Fibroblast of skin of scalp (primary cell): ENCODE data around the gene TUBB3.
"Not testable (repeated sequence)": the region's sequence is repeated elsewhere in the genome, so short reads cannot be mapped to it uniquely, and the experiment has no call there.

Source experiments
- DNase-seq: peaks from one replicate; pipeline ENCODE4 v3.0.0-alpha.2; 2013

TUBB3 gene

GRCh38 chr16:89968074-89968473 lies 44.9 kb downstream of the TUBB3 start:
- DNase-seq, result not testable (repeated sequence)

GRCh38 chr16:89969741-89970410 lies 46.7 kb downstream of the TUBB3 start:
- DNase-seq, result no peak

DNA sequence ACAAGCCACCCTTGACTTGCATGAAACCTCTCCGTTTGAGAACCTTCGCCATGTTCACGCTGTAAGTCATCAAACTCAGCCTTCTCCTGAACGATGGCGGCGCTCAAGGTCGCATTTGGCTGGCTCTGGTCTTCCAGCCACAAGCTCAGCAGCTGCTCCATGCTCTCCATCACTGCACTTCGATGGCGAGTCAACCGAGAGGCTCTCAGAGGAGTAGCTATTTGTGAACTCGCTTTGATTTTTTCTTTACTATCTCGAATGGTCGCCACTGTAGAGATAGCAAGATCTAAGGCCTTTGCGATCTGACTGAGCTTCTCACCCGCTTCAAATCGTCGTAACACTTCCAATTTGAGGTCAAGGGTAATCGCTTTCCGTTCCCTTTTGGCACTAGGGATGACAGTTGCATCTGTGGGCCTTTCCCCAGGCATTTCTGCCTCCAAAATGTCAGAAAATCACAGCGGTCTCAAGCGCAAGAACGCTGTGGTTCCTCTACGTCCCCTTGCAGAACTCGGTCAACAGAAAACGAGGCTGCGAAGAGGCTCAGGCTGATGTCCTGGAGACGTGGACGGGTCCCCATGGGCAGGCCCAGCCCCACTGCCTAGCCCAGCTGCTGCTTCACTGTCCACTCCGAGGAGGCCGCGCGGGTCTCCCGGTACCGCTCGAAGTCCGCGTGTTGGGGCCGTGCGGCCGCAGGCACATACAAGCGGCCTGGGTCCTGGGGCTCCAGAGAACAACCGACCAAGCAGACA lies 48.5 kb downstream of the TUBB3 start:
- peak; percentile 10 for DNase-seq

DNA sequence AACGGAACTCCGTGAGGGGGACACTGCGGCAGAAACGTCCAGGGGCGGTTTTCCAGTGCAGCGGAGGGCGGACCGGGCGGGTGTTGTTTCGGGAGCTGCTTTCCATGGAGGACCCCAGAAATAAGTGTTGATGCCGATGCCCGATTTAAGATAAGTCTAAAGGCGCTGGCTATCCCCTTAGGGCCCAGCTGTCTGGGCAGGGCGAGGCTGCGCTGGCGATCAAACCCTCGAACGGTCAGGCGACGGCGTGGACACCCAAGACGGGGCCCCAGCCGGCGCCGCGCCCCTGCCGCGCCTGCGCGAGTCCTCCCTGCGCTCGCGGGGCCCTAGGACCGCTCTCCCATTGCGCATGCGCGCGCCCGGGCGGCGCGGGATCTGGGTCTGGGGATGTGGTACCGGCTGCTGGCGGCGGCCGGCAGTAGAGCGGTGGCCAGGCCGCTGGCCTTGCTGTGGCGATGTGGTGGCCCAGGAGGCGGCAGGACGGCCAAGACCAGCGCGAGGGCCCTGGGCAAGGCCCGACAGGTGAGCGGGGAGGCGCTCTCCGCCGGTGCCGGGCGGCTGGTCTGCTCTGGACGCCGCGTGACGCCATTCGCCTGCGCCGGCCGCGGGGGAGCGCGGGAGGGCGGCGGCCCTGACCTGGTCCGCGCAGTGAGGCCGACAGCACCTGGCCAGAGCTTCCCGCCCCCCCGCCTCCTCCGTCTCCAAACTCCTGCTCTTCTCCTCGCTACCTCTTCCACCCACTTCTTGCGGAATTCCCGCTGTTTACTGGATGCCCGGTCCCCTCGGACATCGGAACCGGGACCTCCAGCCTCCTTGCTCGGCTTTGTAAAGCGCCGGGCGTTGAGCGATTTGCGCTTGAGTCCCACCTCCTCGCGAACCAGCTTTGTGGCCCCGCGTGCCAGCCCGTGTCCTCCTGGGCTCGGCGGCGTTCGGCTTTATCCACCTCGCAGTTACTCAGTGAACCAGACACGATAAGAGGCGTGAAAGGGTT lies 49.4 kb downstream of the TUBB3 start:
- peak; percentile 94 for DNase-seq

GRCh38 chr16:89973235-89973634 lies 50.1 kb downstream of the TUBB3 start:
- DNase-seq, result no peak

- no peak for DNase-seq
These were observed 50.7 kb downstream of the TUBB3 start for GRCh38 chr16:89973654-89974335.

DNA sequence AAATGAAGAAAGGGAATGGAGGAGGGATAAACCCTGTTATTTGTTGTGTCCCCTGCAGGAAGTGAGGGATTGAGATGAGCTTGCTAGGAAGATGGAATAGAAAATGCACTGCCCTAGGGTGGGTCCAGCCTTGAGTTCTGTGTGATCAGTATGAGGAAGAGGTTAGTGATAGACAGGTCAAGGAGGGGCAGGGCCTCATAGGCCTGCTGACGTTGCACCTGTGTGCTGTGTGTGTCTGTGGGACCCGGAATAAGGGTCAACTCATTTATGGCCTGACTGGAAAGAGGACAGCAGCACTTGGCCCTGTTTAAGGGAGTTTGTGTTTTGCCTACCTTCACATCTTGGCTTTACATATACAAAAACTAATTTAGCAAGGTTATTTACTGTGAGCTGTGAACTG lies 51.7 kb downstream of the TUBB3 start:
- no peak for DNase-seq

DNA sequence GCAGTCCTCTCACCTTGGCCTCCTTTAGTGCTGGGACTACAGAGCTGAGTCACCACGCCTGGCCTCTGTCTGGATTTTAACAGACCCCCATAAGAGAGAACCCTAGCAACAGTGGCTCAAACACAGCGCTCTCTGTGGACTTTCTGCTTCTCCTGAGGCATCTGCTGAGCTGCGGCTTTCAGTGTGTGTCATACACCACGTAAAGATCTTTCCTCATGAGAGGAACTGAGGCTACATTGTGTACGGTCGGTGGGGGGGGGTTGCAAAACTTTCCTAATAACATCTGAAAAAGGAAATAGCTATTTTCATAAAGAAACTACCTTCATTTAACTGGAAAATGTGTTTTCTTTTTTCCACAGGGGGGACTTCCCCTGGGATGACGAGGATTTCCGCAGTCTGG lies 58.3 kb downstream of the TUBB3 start:
- no peak for DNase-seq

DNA sequence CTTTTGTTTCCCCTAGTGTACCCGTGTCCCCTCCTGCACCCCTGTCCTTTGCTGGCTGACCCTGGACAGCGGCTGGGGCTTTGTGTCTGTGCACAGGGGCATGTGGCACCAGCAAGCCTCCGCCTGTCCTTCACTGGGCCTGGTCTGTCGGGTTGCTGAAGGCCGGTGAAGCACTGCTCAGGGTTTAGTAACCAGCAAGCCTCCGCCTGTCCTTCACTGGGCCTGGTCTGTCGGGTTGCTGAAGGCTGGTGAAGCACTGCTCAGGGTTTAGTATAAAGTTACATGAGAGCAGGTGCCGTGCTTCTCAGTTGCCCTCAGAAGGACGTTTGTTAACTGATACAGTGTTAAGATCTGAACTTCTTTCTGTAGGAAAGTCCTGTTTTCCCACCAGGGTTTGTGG lies 59.2 kb downstream of the TUBB3 start:
- no peak for DNase-seq

DNA sequence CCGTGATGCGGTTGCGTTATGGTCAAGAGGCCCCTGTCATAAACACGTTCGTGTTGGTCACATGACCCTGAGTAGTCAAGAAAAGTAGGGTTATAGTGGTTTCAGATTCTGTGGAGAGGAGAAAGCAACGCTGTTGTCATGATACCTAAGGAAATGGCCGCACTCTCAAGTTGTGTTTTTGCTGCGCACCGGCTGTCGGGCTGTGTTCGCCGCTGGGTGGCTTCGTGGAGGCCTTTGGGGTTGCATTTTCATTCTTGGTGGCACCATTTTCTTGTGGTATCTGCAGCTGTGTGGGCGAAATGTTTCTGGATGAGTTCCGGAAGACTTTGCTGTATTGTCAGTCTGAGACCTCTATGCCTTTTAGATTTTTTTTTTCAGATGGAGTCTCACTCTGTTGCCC lies 60.4 kb downstream of the TUBB3 start:
- DNase-seq, result no peak

- no peak for DNase-seq
These were observed 61.1 kb downstream of the TUBB3 start for GRCh38 chr16:89984216-89984615.

DNA sequence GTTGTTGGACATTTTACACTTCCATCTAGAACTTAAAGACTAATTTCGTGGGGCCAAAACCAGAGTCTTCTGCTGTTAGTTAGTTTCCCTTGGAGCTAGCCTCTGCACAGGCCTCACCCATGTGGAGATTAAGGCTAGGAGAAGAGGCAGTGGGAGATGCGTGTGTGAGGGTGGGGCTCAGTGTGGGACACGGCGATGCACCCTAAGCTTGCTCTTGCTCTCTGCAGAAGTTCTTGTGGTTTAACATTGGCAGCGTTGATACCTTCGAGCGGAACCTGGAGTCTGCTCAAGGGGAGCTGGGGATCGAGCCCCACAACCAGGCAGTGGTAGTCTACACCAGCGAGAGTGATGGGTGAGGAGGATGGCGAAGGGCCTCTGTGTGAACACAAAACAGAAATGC lies 62.1 kb downstream of the TUBB3 start:
- no peak for DNase-seq
